OCI-LY1 (cell line): Measurements from ENCODE around the gene MAPK8IP1.

Experiments
- H2AFZ ChIP-seq: fragments of 200-600 bp; sonication (generic), shearing (Covaris generic); 2 replicates; pipeline ENCODE4 v1.6.0; 2014; ENCODE audit warnings: antibody characterized with exemption, mild to moderate bottlenecking, low read length
- H3F3A ChIP-seq: fragments of 200-600 bp; sonication (generic), shearing (Covaris generic); 2 replicates; pipeline ENCODE4 v1.6.0; 2014; ENCODE audit warnings: mild to moderate bottlenecking, antibody characterized with exemption, low read length, moderate library complexity; ENCODE audit not compliant: insufficient read depth
- H3K27ac ChIP-seq: fragments of 200-600 bp; sonication (generic); 2 replicates; pipeline ENCODE4 v1.5.1; 2014; ENCODE audit warnings: low read length, mixed run types, mild to moderate bottlenecking, low read depth; ENCODE audit not compliant: poor library complexity, severe bottlenecking
- H3K27me3 ChIP-seq: fragments of 200-600 bp; sonication (generic); 2 replicates; pipeline ENCODE4 v1.6.0; 2014; ENCODE audit warnings: antibody characterized with exemption, mild to moderate bottlenecking, low read length, moderate library complexity; ENCODE audit not compliant: insufficient read depth
- H3K36me3 ChIP-seq: fragments of 200-600 bp; sonication (generic); 2 replicates; pipeline ENCODE4 v1.6.1; 2014; ENCODE audit warnings: mild to moderate bottlenecking, antibody characterized with exemption, low read length, moderate library complexity, mixed read lengths; ENCODE audit not compliant: insufficient read depth
- H3K4me1 ChIP-seq: fragments of 200-600 bp; sonication (generic); 2 replicates; pipeline ENCODE4 v1.5.1; 2014; ENCODE audit warnings: mild to moderate bottlenecking, low read length, moderate library complexity; ENCODE audit not compliant: insufficient read depth, severe bottlenecking
- H3K4me2 ChIP-seq: fragments of 200-600 bp; sonication (generic), shearing (Covaris generic); 2 replicates; pipeline ENCODE4 v1.6.1; 2014; ENCODE audit warnings: low read length
- H3K4me3 ChIP-seq: fragments of 200-600 bp; sonication (generic); 2 replicates; pipeline ENCODE4 v1.5.1; 2014; ENCODE audit warnings: low read length, low read depth, mild to moderate bottlenecking, mixed read lengths; ENCODE audit not compliant: poor library complexity, severe bottlenecking
- H3K79me2 ChIP-seq: fragments of 200-600 bp; shearing (Covaris generic); 2 replicates; pipeline ENCODE4 v1.6.1; 2016; ENCODE audit warnings: mixed run types, low read length, mixed read lengths; ENCODE audit not compliant: insufficient read depth
- H3K9ac ChIP-seq: fragments of 200-600 bp; sonication (generic), shearing (Covaris generic); 2 replicates; pipeline ENCODE4 v1.6.1; 2014; ENCODE audit warnings: mild to moderate bottlenecking, low read length, mixed read lengths
- H3K9me2 ChIP-seq: fragments of 200-600 bp; sonication (generic), shearing (Covaris generic); 2 replicates; pipeline ENCODE4 v1.6.1; 2014; ENCODE audit warnings: low read depth, mild to moderate bottlenecking, low read length, mixed read lengths
- H3K9me3 ChIP-seq: fragments of 200-600 bp; shearing (Covaris generic); 2 replicates; pipeline ENCODE4 v1.6.1; 2014; ENCODE audit warnings: low read length, mixed read lengths
- H4K20me1 ChIP-seq: fragments of 200-600 bp; sonication (generic), shearing (Covaris generic); 2 replicates; pipeline ENCODE4 v1.6.0; 2016; ENCODE audit warnings: mild to moderate bottlenecking, low read length; ENCODE audit not compliant: insufficient read depth
- CTCF ChIP-seq: fragments of 200-600 bp; sonication (generic), shearing (Covaris generic); IDR thresholded peaks from 2 replicates; pipeline ENCODE4 v1.5.1; 2017; ENCODE audit warnings: mild to moderate bottlenecking, antibody characterized with exemption, low read length, moderate library complexity, mixed read lengths
- EZH2 ChIP-seq: fragments of 200-600 bp; sonication (generic), shearing (Covaris generic); IDR thresholded peaks from 2 replicates; pipeline ENCODE4 v1.8.0; 2017; ENCODE audit warnings: borderline replicate concordance, mixed run types, mild to moderate bottlenecking, antibody characterized with exemption, low read length, moderate library complexity, mixed read lengths

The MAPK8IP1 gene

GRCh38 chr11:45921561-45922424, 36.3 kb downstream of the MAPK8IP1 start:
- H3K4me2 ChIP-seq: peak overlapping the region; percentile 54
- no peak overlapping the region; the same call in 1 of the 2 replicates for H3K9ac ChIP-seq
- 0 out of 2 replicates have a peak, but pooled peaks cover 3% of the 10 kb centered on the region for H3K79me2 ChIP-seq
- H3K36me3 ChIP-seq: no peaks in the 10 kb centered on the region
- no peaks in the 10 kb centered on the region for H3K9me2 ChIP-seq
- TF ChIP-seq EZH2 (no peak), CTCF (no peak)
- no peaks in the 10 kb centered on the region for H4K20me1 ChIP-seq
- H3F3A ChIP-seq: no peaks in the 10 kb centered on the region
- H2AFZ ChIP-seq: no peak overlapping the region
- H3K27me3 ChIP-seq: no peaks in the 10 kb centered on the region; the same call in 1 of the 2 replicates
- H3K27ac ChIP-seq: no peak overlapping the region
- peaks cover 37% of the 10 kb centered on the region for H3K4me1 ChIP-seq
- H3K4me3 ChIP-seq: peak overlapping the region; percentile 53
- H3K9me3 ChIP-seq: no peaks in the 10 kb centered on the region

- H3K27me3 ChIP-seq: no peaks in the 10 kb centered on the region; the same call in 1 of the 2 replicates
- H3K79me2 ChIP-seq: no peaks in the 10 kb centered on the region
- no peaks in the 10 kb centered on the region for H3K9me3 ChIP-seq
- peak within 1 kb of the TSS; percentile 54 for H3K4me2 ChIP-seq
- no peaks in the 10 kb centered on the region for H3F3A ChIP-seq
- no peak within 1 kb of the TSS for H2AFZ ChIP-seq
- peak within 1 kb of the TSS; percentile 19; the same call in 1 of the 2 replicates for H3K9ac ChIP-seq
- H3K4me3 ChIP-seq: peak within 1 kb of the TSS; percentile 53
- H3K9me2 ChIP-seq: no peaks in the 10 kb centered on the region
- H4K20me1 ChIP-seq: no peaks in the 10 kb centered on the region
- H3K36me3 ChIP-seq: no peaks in the 10 kb centered on the region
- peaks cover 32% of the 10 kb centered on the region for H3K4me1 ChIP-seq
- H3K27ac ChIP-seq: no peak within 1 kb of the TSS
- no peak for TF ChIP-seq EZH2
- no peak for TF ChIP-seq CTCF
Observed at GRCh38 chr11:45922425-45923082, 37.1 kb downstream of the MAPK8IP1 start, which contains the start of gene LARGE2. TSS of gene LARGE2 (plus strand) at chr11:45922656. CDS start at chr11:45922883, 227 bp downstream.

- no peak overlapping the region for H3K27ac ChIP-seq
- TF ChIP-seq EZH2: no peak
- TF ChIP-seq CTCF: no peak
- no peaks in the 10 kb centered on the region; the same call in 1 of the 2 replicates for H3K27me3 ChIP-seq
- H3K4me2 ChIP-seq: no peak overlapping the region
- H3K9me3 ChIP-seq: no peaks in the 10 kb centered on the region
- H3K79me2 ChIP-seq: no peaks in the 10 kb centered on the region
- no peaks in the 10 kb centered on the region for H4K20me1 ChIP-seq
- H3K36me3 ChIP-seq: no peaks in the 10 kb centered on the region
- H3F3A ChIP-seq: no peaks in the 10 kb centered on the region
- H3K9ac ChIP-seq: no peak overlapping the region
- H3K4me1 ChIP-seq: peaks cover 24% of the 10 kb centered on the region
- no peaks in the 10 kb centered on the region for H3K9me2 ChIP-seq
- no peak overlapping the region for H2AFZ ChIP-seq
- H3K4me3 ChIP-seq: no peak overlapping the region
Observed at GRCh38 chr11:45924036-45924915, 38.8 kb downstream of the MAPK8IP1 start.
